HG03139 (cell line): ENCODE results near the gene ARHGEF4.
"Not testable (repeated sequence)": the region's sequence is repeated elsewhere in the genome, so short reads cannot be mapped to it uniquely, and the experiment has no call there.

Source experiments
- ATAC-seq: cut with Tn5 transposase; IDR thresholded peaks from one replicate; pipeline ENCODE4 v1.9.1; 2021; ENCODE audit not compliant: unreplicated experiment

ARHGEF4 gene

GRCh38 chr2:131046028-131046917 is 209.6 kb downstream of the ARHGEF4 start:
- ATAC-seq: no peak

GRCh38 chr2:131046918-131047652 is 210.4 kb downstream of the ARHGEF4 start:
- ATAC-seq: no peak

GRCh38 chr2:131047920-131048560 is 211.3 kb downstream of the ARHGEF4 start:
- no peak for ATAC-seq

- ATAC-seq: no peak
Observed at GRCh38 chr2:131048641-131049040, 211.9 kb downstream of the ARHGEF4 start.

GRCh38 chr2:131049150-131049718 is 212.5 kb downstream of the ARHGEF4 start:
- ATAC-seq: no peak

- no peak for ATAC-seq
Observed at GRCh38 chr2:131050896-131051295, 214.2 kb downstream of the ARHGEF4 start.

GRCh38 chr2:131052741-131053263 is 216.1 kb downstream of the ARHGEF4 start:
- no peak for ATAC-seq

GRCh38 chr2:131054488-131054887 is 217.8 kb downstream of the ARHGEF4 start:
- ATAC-seq: no peak

- no peak for ATAC-seq
Observed at GRCh38 chr2:131055169-131056065, 218.7 kb downstream of the ARHGEF4 start.

- no peak for ATAC-seq
Observed at GRCh38 chr2:131056204-131056931, 219.7 kb downstream of the ARHGEF4 start.

GRCh38 chr2:131056932-131057287 is 220.2 kb downstream of the ARHGEF4 start:
- ATAC-seq: no peak

GRCh38 chr2:131058214-131058843 is 221.6 kb downstream of the ARHGEF4 start:
- no peak for ATAC-seq

- ATAC-seq: no peak
Observed at GRCh38 chr2:131058920-131059319, 222.2 kb downstream of the ARHGEF4 start.

GRCh38 chr2:131063501-131064283 is 227.0 kb downstream of the ARHGEF4 start:
- ATAC-seq: no peak

- no peak for ATAC-seq
Observed at GRCh38 chr2:131064589-131065512, 228.1 kb downstream of the ARHGEF4 start.

GRCh38 chr2:131067465-131068125 is 230.9 kb downstream of the ARHGEF4 start:
- ATAC-seq: no peak

GRCh38 chr2:131068172-131068571 is 231.5 kb downstream of the ARHGEF4 start:
- not testable (repeated sequence) for ATAC-seq
